Measurements from ENCODE around the gene ZSWIM6.

Gene ZSWIM6

GRCh38 chr5:61327760-61328753, 4.0 kb upstream of the ZSWIM6 start:
- Histone ChIP-seq H3K4me3 (ENCODE audit: insufficient read depth, low read length, poor library complexity, severe bottlenecking) (no peak overlapping the region), H3K36me3 (ENCODE audit: low read length) (no peaks in the 10 kb centered on the region), H3F3A (ENCODE audit: insufficient read depth) (no peaks in the 10 kb centered on the region), H3K9me3 (ENCODE audit: insufficient read depth, low read length) (no peaks in the 10 kb centered on the region), H2AFZ (ENCODE audit: low read depth, low read length, severe bottlenecking) (no peak overlapping the region), H3K27ac (ENCODE audit: low read depth, low read length) (no peak overlapping the region), H3K4me2 (ENCODE audit: low read depth, low read length, poor library complexity, severe bottlenecking) (no peak overlapping the region), H3K27me3 (ENCODE audit: low read length) (no peaks in the 10 kb centered on the region), H3K79me2 (ENCODE audit: insufficient read depth, low read length) (no peaks in the 10 kb centered on the region), H4K20me1 (ENCODE audit: low read depth, low read length) (no peaks in the 10 kb centered on the region), H3K9ac (ENCODE audit: low read length) (no peak overlapping the region), H3K9me2 (replicated peaks; ENCODE audit: insufficient read depth, low read length) (no peaks in the 10 kb centered on the region)
- no peak for TF ChIP-seq EZH2phosphoT487 (conservative IDR thresholded peaks at IDR 0.05; ENCODE audit: low read length)
- TF ChIP-seq, protein P1, sequence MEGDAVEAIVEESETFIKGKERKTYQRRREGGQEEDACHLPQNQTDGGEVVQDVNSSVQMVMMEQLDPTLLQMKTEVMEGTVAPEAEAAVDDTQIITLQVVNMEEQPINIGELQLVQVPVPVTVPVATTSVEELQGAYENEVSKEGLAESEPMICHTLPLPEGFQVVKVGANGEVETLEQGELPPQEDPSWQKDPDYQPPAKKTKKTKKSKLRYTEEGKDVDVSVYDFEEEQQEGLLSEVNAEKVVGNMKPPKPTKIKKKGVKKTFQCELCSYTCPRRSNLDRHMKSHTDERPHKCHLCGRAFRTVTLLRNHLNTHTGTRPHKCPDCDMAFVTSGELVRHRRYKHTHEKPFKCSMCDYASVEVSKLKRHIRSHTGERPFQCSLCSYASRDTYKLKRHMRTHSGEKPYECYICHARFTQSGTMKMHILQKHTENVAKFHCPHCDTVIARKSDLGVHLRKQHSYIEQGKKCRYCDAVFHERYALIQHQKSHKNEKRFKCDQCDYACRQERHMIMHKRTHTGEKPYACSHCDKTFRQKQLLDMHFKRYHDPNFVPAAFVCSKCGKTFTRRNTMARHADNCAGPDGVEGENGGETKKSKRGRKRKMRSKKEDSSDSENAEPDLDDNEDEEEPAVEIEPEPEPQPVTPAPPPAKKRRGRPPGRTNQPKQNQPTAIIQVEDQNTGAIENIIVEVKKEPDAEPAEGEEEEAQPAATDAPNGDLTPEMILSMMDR (IDR thresholded peaks at IDR 0.05; ENCODE audit: insufficient read depth, low read length, poor library complexity, severe bottlenecking): no peak

GRCh38 chr5:61328791-61329549, 3.1 kb upstream of the ZSWIM6 start:
- Histone ChIP-seq H3F3A (ENCODE audit: insufficient read depth) (no peaks in the 10 kb centered on the region), H3K36me3 (ENCODE audit: low read length) (no peaks in the 10 kb centered on the region), H4K20me1 (ENCODE audit: low read depth, low read length) (no peaks in the 10 kb centered on the region), H3K9ac (ENCODE audit: low read length) (no peak overlapping the region), H3K79me2 (ENCODE audit: insufficient read depth, low read length) (no peaks in the 10 kb centered on the region), H3K9me3 (ENCODE audit: insufficient read depth, low read length) (no peaks in the 10 kb centered on the region), H3K4me3 (ENCODE audit: insufficient read depth, low read length, poor library complexity, severe bottlenecking) (no peak overlapping the region), H3K27me3 (ENCODE audit: low read length) (no peaks in the 10 kb centered on the region), H3K27ac (ENCODE audit: low read depth, low read length) (no peak overlapping the region), H3K4me2 (ENCODE audit: low read depth, low read length, poor library complexity, severe bottlenecking) (no peak overlapping the region), H2AFZ (ENCODE audit: low read depth, low read length, severe bottlenecking) (no peak overlapping the region), H3K9me2 (replicated peaks; ENCODE audit: insufficient read depth, low read length) (no peaks in the 10 kb centered on the region)
- TF ChIP-seq, protein P1 (IDR thresholded peaks at IDR 0.05; ENCODE audit: insufficient read depth, low read length, poor library complexity, severe bottlenecking): no peak
- no peak for TF ChIP-seq EZH2phosphoT487 (conservative IDR thresholded peaks at IDR 0.05; ENCODE audit: low read length)

- Histone ChIP-seq H3K36me3 (ENCODE audit: low read length) (no peaks in the 10 kb centered on the region), H3F3A (ENCODE audit: insufficient read depth) (no peaks in the 10 kb centered on the region), H2AFZ (ENCODE audit: low read depth, low read length, severe bottlenecking) (no peak overlapping the region), H3K4me3 (ENCODE audit: insufficient read depth, low read length, poor library complexity, severe bottlenecking) (no peak overlapping the region), H3K79me2 (ENCODE audit: insufficient read depth, low read length) (no peaks in the 10 kb centered on the region), H3K4me2 (ENCODE audit: low read depth, low read length, poor library complexity, severe bottlenecking) (peak overlapping the region; percentile 68), H3K9me2 (replicated peaks; ENCODE audit: insufficient read depth, low read length) (no peaks in the 10 kb centered on the region), H3K9me3 (ENCODE audit: insufficient read depth, low read length) (no peaks in the 10 kb centered on the region), H3K27ac (ENCODE audit: low read depth, low read length) (no peak overlapping the region), H3K9ac (ENCODE audit: low read length) (no peak overlapping the region), H4K20me1 (ENCODE audit: low read depth, low read length) (0 out of 2 replicates have a peak, but pooled peaks cover 7% of the 10 kb centered on the region), H3K27me3 (ENCODE audit: low read length) (no peaks in the 10 kb centered on the region)
- TF ChIP-seq EZH2phosphoT487 (conservative IDR thresholded peaks at IDR 0.05; ENCODE audit: low read length): no peak
These were observed 2.4 kb upstream of the ZSWIM6 start for GRCh38 chr5:61329550-61330128.
